Nephron (organoid): ENCODE measurements around the gene COG5.

Experiments used
- H3K27ac Mint-ChIP-seq, 3 experiments: 2 replicates each; pipeline ENCODE4 v1.8.0; 2020; ENCODE audit warnings: mixed read lengths in 3 of 3, mild to moderate bottlenecking in 2 of 3, moderate library complexity in 1 of 3
- H3K27me3 Mint-ChIP-seq: 2 replicates; pipeline ENCODE4 v1.8.0; 2021; ENCODE audit warnings: low read depth, mild to moderate bottlenecking, moderate library complexity, mixed read lengths
- H3K36me3 Mint-ChIP-seq: 2 replicates; pipeline ENCODE4 v1.8.0; 2020; ENCODE audit warnings: low read depth, mixed read lengths
- H3K4me1 Mint-ChIP-seq: 2 replicates; pipeline ENCODE4 v1.8.0; 2020; ENCODE audit warnings: mixed read lengths
- H3K4me3 Mint-ChIP-seq, 3 experiments: 2 replicates each; pipeline ENCODE4 v1.8.0; 2020; ENCODE audit warnings: mild to moderate bottlenecking in 3 of 3, mixed read lengths in 3 of 3, moderate library complexity in 2 of 3
- H3K9me3 Mint-ChIP-seq: 2 replicates; pipeline ENCODE4 v1.8.0; 2020; ENCODE audit warnings: mixed read lengths
- CTCF ChIP-seq, 3 experiments: fragments of 200-600 bp; sonication (generic); IDR thresholded peaks; one replicate each; pipeline ENCODE4 v1.5.0; 2021; ENCODE audit warnings: antibody characterized with exemption in 3 of 3; ENCODE audit not compliant: unreplicated experiment in 3 of 3

The COG5 gene

GRCh38 chr7:107594961-107595737, 31.4 kb upstream of the COG5 start:
- Mint-ChIP-seq H3K4me3 (no peak overlapping the region), H3K27ac (peak overlapping the region; percentile 0 to 85 (median 83)), H3K27me3 (no peaks in the 10 kb centered on the region), H3K9me3 (no peaks in the 10 kb centered on the region), H3K4me1 (peaks cover 18% of the 10 kb centered on the region), H3K36me3 (peaks cover 32% of the 10 kb centered on the region)
- TF ChIP-seq CTCF (IDR thresholded peaks at IDR 0.05; ENCODE audit: unreplicated experiment in 3 of 3): no peak

DNA sequence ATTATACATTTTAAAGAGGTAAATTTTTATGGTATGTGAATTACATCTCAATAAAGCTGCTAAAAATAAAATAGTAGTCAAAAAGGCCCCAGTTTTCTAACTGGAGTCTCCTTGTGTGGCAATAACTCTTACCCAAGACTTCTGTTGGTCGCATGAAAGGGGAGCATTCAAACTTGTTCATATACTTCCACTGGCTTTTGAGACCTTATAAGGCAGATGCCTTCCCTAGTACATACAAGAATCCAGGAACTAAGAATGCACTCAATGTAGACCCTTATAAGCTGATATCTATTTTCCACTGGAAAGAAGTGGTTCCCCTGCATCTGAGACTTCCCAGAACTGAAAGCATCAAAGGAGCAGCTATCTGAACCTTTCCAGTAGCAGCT, 29.3 kb upstream of the COG5 start:
- H3K4me1 Mint-ChIP-seq: peaks cover 17% of the 10 kb centered on the region
- no peak overlapping the region for H3K27ac Mint-ChIP-seq
- H3K9me3 Mint-ChIP-seq: no peaks in the 10 kb centered on the region
- peaks cover 42% of the 10 kb centered on the region for H3K36me3 Mint-ChIP-seq
- H3K4me3 Mint-ChIP-seq: no peak overlapping the region
- no peaks in the 10 kb centered on the region for H3K27me3 Mint-ChIP-seq
- no peak for TF ChIP-seq CTCF (IDR thresholded peaks at IDR 0.05; ENCODE audit: unreplicated experiment in 3 of 3)

- Mint-ChIP-seq H3K36me3 (peaks cover 42% of the 10 kb centered on the region), H3K27ac (no peak overlapping the region), H3K27me3 (no peaks in the 10 kb centered on the region), H3K4me3 (no peak overlapping the region), H3K4me1 (peaks cover 17% of the 10 kb centered on the region), H3K9me3 (no peaks in the 10 kb centered on the region)
- no peak for TF ChIP-seq CTCF (IDR thresholded peaks at IDR 0.05; ENCODE audit: unreplicated experiment in 3 of 3)
Observed at GRCh38 chr7:107592361-107593024, 28.8 kb upstream of the COG5 start.

DNA sequence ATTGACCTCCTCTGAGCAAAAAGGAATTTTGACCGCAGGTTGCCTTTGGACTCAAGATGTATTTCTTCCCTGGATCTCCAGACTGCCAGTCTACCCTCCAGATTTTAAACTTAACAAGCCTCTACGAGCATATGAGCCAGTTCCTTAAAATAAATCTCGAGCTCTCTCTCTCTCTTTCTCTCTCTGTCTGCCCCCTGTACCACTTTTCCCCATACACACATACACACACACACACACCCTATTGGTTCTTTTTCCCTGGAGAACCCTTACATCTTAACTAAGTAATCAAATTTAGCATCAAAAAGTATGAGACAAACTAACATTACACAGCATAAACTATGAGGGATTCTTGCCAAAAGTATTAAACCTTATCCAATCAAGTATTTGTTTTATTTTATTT, 27.7 kb upstream of the COG5 start:
- Mint-ChIP-seq H3K9me3 (no peaks in the 10 kb centered on the region), H3K4me3 (no peak overlapping the region), H3K27ac (no peak overlapping the region), H3K36me3 (peaks cover 40% of the 10 kb centered on the region), H3K4me1 (peaks cover 11% of the 10 kb centered on the region), H3K27me3 (no peaks in the 10 kb centered on the region)
- TF ChIP-seq CTCF (IDR thresholded peaks at IDR 0.05; ENCODE audit: unreplicated experiment in 3 of 3): no peak

- Mint-ChIP-seq H3K27me3 (no peaks in the 10 kb centered on the region), H3K9me3 (no peaks in the 10 kb centered on the region), H3K4me3 (no peak overlapping the region), H3K4me1 (no peaks in the 10 kb centered on the region), H3K27ac (no peak overlapping the region), H3K36me3 (peaks cover 44% of the 10 kb centered on the region)
- TF ChIP-seq CTCF (IDR thresholded peaks at IDR 0.05; ENCODE audit: unreplicated experiment in 3 of 3): no peak
Observed at GRCh38 chr7:107588529-107589130, 24.9 kb upstream of the COG5 start.
